Activated naive CD8-positive, alpha-beta T cell treated with anti-CD3 and anti-CD28 coated beads, Interleukin-2, amount 50 U/mL, for 24 hours (primary cell): Measurements from ENCODE around the gene BRD3OS.
A peak's percentile ranks its signal among the peaks of the same experiment; 100 is the strongest.

Source experiments
- ATAC-seq: fragments of 150-1000 bp; cut with Tn5 transposase; one replicate; pipeline ENCODE4 v1.10.0; 2021
- DNase-seq: peaks from one replicate; pipeline ENCODE4 v3.0.0; 2021
- H3K27ac Mint-ChIP-seq: one replicate; pipeline ENCODE4 v1.8.0; 2021; ENCODE audit warnings: mild to moderate bottlenecking, mixed read lengths
- H3K27me3 Mint-ChIP-seq: one replicate; pipeline ENCODE4 v1.8.0; 2021; ENCODE audit warnings: mixed read lengths
- H3K36me3 Mint-ChIP-seq: one replicate; pipeline ENCODE4 v1.8.0; 2021; ENCODE audit warnings: low read depth, mixed read lengths
- H3K4me1 Mint-ChIP-seq: one replicate; pipeline ENCODE4 v1.8.0; 2021; ENCODE audit warnings: mixed read lengths
- H3K4me3 Mint-ChIP-seq: one replicate; pipeline ENCODE4 v1.8.0; 2021; ENCODE audit warnings: mild to moderate bottlenecking, moderate library complexity, mixed read lengths
- H3K9me3 Mint-ChIP-seq: one replicate; pipeline ENCODE4 v1.8.0; 2021; ENCODE audit warnings: mixed read lengths

BRD3OS gene

GRCh38 chr9:134055981-134056461 lies 30.7 kb downstream of the BRD3OS start:
- Mint-ChIP-seq H3K4me1 (peaks cover 30% of the 10 kb centered on the region), H3K4me3 (no peak overlapping the region), H3K36me3 (peaks cover 2% of the 10 kb centered on the region), H3K27me3 (no peaks in the 10 kb centered on the region), H3K27ac (no peak overlapping the region), H3K9me3 (no peaks in the 10 kb centered on the region)
- no peak for ATAC-seq
- no peak for DNase-seq

GRCh38 chr9:134056483-134057306 lies 31.4 kb downstream of the BRD3OS start:
- no peaks in the 10 kb centered on the region for H3K36me3 Mint-ChIP-seq
- ATAC-seq (no peak), DNase-seq (no peak)
- H3K4me1 Mint-ChIP-seq, result peaks cover 32% of the 10 kb centered on the region
- H3K27ac Mint-ChIP-seq, result no peak overlapping the region
- H3K4me3 Mint-ChIP-seq, result no peak overlapping the region
- H3K27me3 Mint-ChIP-seq, result no peaks in the 10 kb centered on the region
- H3K9me3 Mint-ChIP-seq, result no peaks in the 10 kb centered on the region

- ATAC-seq (no peak), DNase-seq (no peak)
- H3K4me1 Mint-ChIP-seq, result peaks cover 32% of the 10 kb centered on the region
- H3K27me3 Mint-ChIP-seq, result no peaks in the 10 kb centered on the region
- no peak overlapping the region for H3K27ac Mint-ChIP-seq
- H3K4me3 Mint-ChIP-seq, result no peak overlapping the region
- H3K36me3 Mint-ChIP-seq, result no peaks in the 10 kb centered on the region
- H3K9me3 Mint-ChIP-seq, result no peaks in the 10 kb centered on the region
Observed at GRCh38 chr9:134057307-134057657, 32.0 kb downstream of the BRD3OS start.

- Mint-ChIP-seq H3K4me3 (no peak overlapping the region), H3K27me3 (no peaks in the 10 kb centered on the region), H3K36me3 (no peaks in the 10 kb centered on the region), H3K27ac (no peak overlapping the region), H3K4me1 (peaks cover 32% of the 10 kb centered on the region), H3K9me3 (no peaks in the 10 kb centered on the region)
- no peak for ATAC-seq
- DNase-seq, result no peak
Observed at GRCh38 chr9:134057751-134058701, 32.7 kb downstream of the BRD3OS start.

GRCh38 chr9:134058716-134059115 lies 33.4 kb downstream of the BRD3OS start:
- H3K4me1 Mint-ChIP-seq, result peaks cover 33% of the 10 kb centered on the region
- H3K27me3 Mint-ChIP-seq, result no peaks in the 10 kb centered on the region
- no peak overlapping the region for H3K27ac Mint-ChIP-seq
- no peaks in the 10 kb centered on the region for H3K36me3 Mint-ChIP-seq
- ATAC-seq, result no peak
- no peak overlapping the region for H3K4me3 Mint-ChIP-seq
- no peaks in the 10 kb centered on the region for H3K9me3 Mint-ChIP-seq
- no peak for DNase-seq

GRCh38 chr9:134059188-134059641 lies 33.9 kb downstream of the BRD3OS start:
- DNase-seq (no peak), ATAC-seq (no peak)
- Mint-ChIP-seq H3K27me3 (no peaks in the 10 kb centered on the region), H3K27ac (no peak overlapping the region), H3K36me3 (no peaks in the 10 kb centered on the region), H3K4me1 (peaks cover 33% of the 10 kb centered on the region), H3K9me3 (no peaks in the 10 kb centered on the region), H3K4me3 (no peak overlapping the region)

- DNase-seq, result peak; percentile 28
- no peaks in the 10 kb centered on the region for H3K9me3 Mint-ChIP-seq
- H3K27ac Mint-ChIP-seq, result peak overlapping the region; percentile 42
- ATAC-seq, result peak; percentile 25
- peaks cover 35% of the 10 kb centered on the region for H3K4me1 Mint-ChIP-seq
- H3K36me3 Mint-ChIP-seq, result no peaks in the 10 kb centered on the region
- H3K4me3 Mint-ChIP-seq, result no peak overlapping the region
- H3K27me3 Mint-ChIP-seq, result no peaks in the 10 kb centered on the region
Observed at GRCh38 chr9:134059661-134060395, 34.5 kb downstream of the BRD3OS start.

GRCh38 chr9:134060546-134060945 lies 35.3 kb downstream of the BRD3OS start:
- Mint-ChIP-seq H3K4me1 (peaks cover 42% of the 10 kb centered on the region), H3K27ac (peak overlapping the region; percentile 42), H3K27me3 (no peaks in the 10 kb centered on the region), H3K9me3 (no peaks in the 10 kb centered on the region), H3K4me3 (no peak overlapping the region), H3K36me3 (no peaks in the 10 kb centered on the region)
- DNase-seq (no peak), ATAC-seq (no peak)

GRCh38 chr9:134061019-134061687 lies 35.9 kb downstream of the BRD3OS start:
- Mint-ChIP-seq H3K27me3 (no peaks in the 10 kb centered on the region), H3K27ac (no peak overlapping the region), H3K9me3 (no peaks in the 10 kb centered on the region), H3K4me1 (peaks cover 46% of the 10 kb centered on the region), H3K4me3 (no peak overlapping the region), H3K36me3 (no peaks in the 10 kb centered on the region)
- no peak for DNase-seq
- ATAC-seq, result no peak

- Mint-ChIP-seq H3K4me3 (no peak overlapping the region), H3K9me3 (no peaks in the 10 kb centered on the region), H3K27me3 (no peaks in the 10 kb centered on the region), H3K4me1 (peaks cover 45% of the 10 kb centered on the region), H3K36me3 (no peaks in the 10 kb centered on the region), H3K27ac (no peak overlapping the region)
- DNase-seq (no peak), ATAC-seq (no peak)
Observed at GRCh38 chr9:134061688-134062371, 36.5 kb downstream of the BRD3OS start.

GRCh38 chr9:134062461-134063087 lies 37.3 kb downstream of the BRD3OS start:
- DNase-seq (no peak), ATAC-seq (no peak)
- Mint-ChIP-seq H3K27me3 (no peaks in the 10 kb centered on the region), H3K4me3 (no peak overlapping the region), H3K4me1 (peaks cover 43% of the 10 kb centered on the region), H3K27ac (no peak overlapping the region), H3K36me3 (no peaks in the 10 kb centered on the region), H3K9me3 (no peaks in the 10 kb centered on the region)

- no peak overlapping the region for H3K4me3 Mint-ChIP-seq
- H3K27me3 Mint-ChIP-seq, result no peaks in the 10 kb centered on the region
- H3K27ac Mint-ChIP-seq, result no peak overlapping the region
- no peaks in the 10 kb centered on the region for H3K36me3 Mint-ChIP-seq
- peaks cover 43% of the 10 kb centered on the region for H3K4me1 Mint-ChIP-seq
- H3K9me3 Mint-ChIP-seq, result no peaks in the 10 kb centered on the region
- no peak for DNase-seq
- no peak for ATAC-seq
Observed at GRCh38 chr9:134063088-134063570, 37.8 kb downstream of the BRD3OS start.
